Effector memory CD4-positive, alpha-beta T cell (primary cell): ENCODE measurements around the gene PRR30.
"Not testable (repeated sequence)": the region's sequence is repeated elsewhere in the genome, so short reads cannot be mapped to it uniquely, and the experiment has no call there.

Experiments
- DNase-seq, 3 donors: peaks; one replicate each; pipeline ENCODE4 v3.0.0-alpha.2; 2020
- H3K27ac ChIP-seq: 2 replicates; pipeline ENCODE4 v1.7.0; 2013; ENCODE audit warnings: mild to moderate bottlenecking, low read length, moderate library complexity; ENCODE audit not compliant: insufficient read depth, poor library complexity, severe bottlenecking
- H3K27me3 ChIP-seq: replicated peaks from 2 replicates; pipeline ENCODE4 v1.7.0; 2013; ENCODE audit warnings: mild to moderate bottlenecking, low read length; ENCODE audit not compliant: insufficient read depth, control insufficient read depth, poor library complexity, severe bottlenecking
- H3K36me3 ChIP-seq: 2 replicates; pipeline ENCODE4 v1.7.0; 2013; ENCODE audit warnings: mild to moderate bottlenecking, low read length, moderate library complexity; ENCODE audit not compliant: control insufficient read depth, insufficient read depth
- H3K4me1 ChIP-seq: 2 replicates; pipeline ENCODE4 v1.7.0; 2013; ENCODE audit warnings: low read length, mild to moderate bottlenecking; ENCODE audit not compliant: control insufficient read depth, insufficient read depth, poor library complexity, severe bottlenecking
- H3K4me3 ChIP-seq: 2 replicates; pipeline ENCODE4 v1.7.0; 2013; ENCODE audit warnings: low read length, low read depth, mild to moderate bottlenecking; ENCODE audit not compliant: insufficient read depth, poor library complexity, severe bottlenecking
- H3K9me3 ChIP-seq: 2 replicates; pipeline ENCODE4 v1.7.0; 2013; ENCODE audit warnings: mild to moderate bottlenecking, low read length, moderate library complexity; ENCODE audit not compliant: control insufficient read depth
- total RNA-seq, 3 donors: gene quantifications; one replicate each; lab custom pipeline; 2026; lab: John Stamatoyannopoulos, UW

PRR30 gene
- 0 reads per million in 3 donors for total RNA-seq

- H3K9me3 ChIP-seq: no peaks in the 10 kb centered on the region
- no peak within 1 kb of the TSS for H3K4me3 ChIP-seq
- no peaks in the 10 kb centered on the region for H3K27me3 ChIP-seq
- H3K4me1 ChIP-seq: no peaks in the 10 kb centered on the region
- no peak within 1 kb of the TSS for H3K27ac ChIP-seq
- H3K36me3 ChIP-seq: no peaks in the 10 kb centered on the region
- DNase-seq: no peak
These were observed at the start of gene PRR30 for GRCh38 chr2:27139310-27139709. Gene PRR30 (minus strand): TSS chr2:27139410. CDS start chr2:27138329, 1,081 bp downstream.

- DNase-seq: no peak
- no peaks in the 10 kb centered on the region for H3K27me3 ChIP-seq
- H3K9me3 ChIP-seq: no peaks in the 10 kb centered on the region
- no peaks in the 10 kb centered on the region for H3K4me1 ChIP-seq
- no peak overlapping the region for H3K4me3 ChIP-seq
- H3K36me3 ChIP-seq: no peaks in the 10 kb centered on the region
- no peak overlapping the region for H3K27ac ChIP-seq
These were observed 47.6 kb upstream of the PRR30 start for GRCh38 chr2:27186613-27187345.

GRCh38 chr2:27185331-27186026, 46.3 kb upstream of the PRR30 start:
- no peak overlapping the region for H3K4me3 ChIP-seq
- no peaks in the 10 kb centered on the region for H3K36me3 ChIP-seq
- no peak for DNase-seq
- no peaks in the 10 kb centered on the region for H3K27me3 ChIP-seq
- no peaks in the 10 kb centered on the region for H3K4me1 ChIP-seq
- no peak overlapping the region for H3K27ac ChIP-seq
- H3K9me3 ChIP-seq: no peaks in the 10 kb centered on the region

GRCh38 chr2:27184115-27184514, 44.9 kb upstream of the PRR30 start:
- Histone ChIP-seq H3K27me3 (no peaks in the 10 kb centered on the region), H3K4me1 (no peaks in the 10 kb centered on the region), H3K9me3 (no peaks in the 10 kb centered on the region), H3K4me3 (no peak overlapping the region), H3K27ac (no peak overlapping the region), H3K36me3 (no peaks in the 10 kb centered on the region)
- no peak for DNase-seq

- no peak for DNase-seq
- Histone ChIP-seq H3K4me1 (no peaks in the 10 kb centered on the region), H3K9me3 (no peaks in the 10 kb centered on the region), H3K27me3 (no peaks in the 10 kb centered on the region), H3K27ac (no peak overlapping the region), H3K4me3 (no peak overlapping the region), H3K36me3 (no peaks in the 10 kb centered on the region)
These were observed 43.1 kb upstream of the PRR30 start for GRCh38 chr2:27182346-27182745.

- no peak overlapping the region for H3K4me3 ChIP-seq
- H3K4me1 ChIP-seq: no peaks in the 10 kb centered on the region
These were observed 40.3 kb upstream of the PRR30 start for GRCh38 chr2:27179344-27180000.

GRCh38 chr2:27178469-27178868, 39.3 kb upstream of the PRR30 start:
- no peak overlapping the region for H3K4me3 ChIP-seq
- H3K27ac ChIP-seq: no peak overlapping the region
- no peaks in the 10 kb centered on the region for H3K27me3 ChIP-seq
- H3K9me3 ChIP-seq: no peaks in the 10 kb centered on the region
- H3K4me1 ChIP-seq: no peaks in the 10 kb centered on the region
- H3K36me3 ChIP-seq: no peaks in the 10 kb centered on the region
- no peak for DNase-seq

More at GRCh38 chr2:27179344-27180000, 40.3 kb upstream of the PRR30 start:
- Histone ChIP-seq H3K27ac (no peak overlapping the region), H3K27me3 (no peaks in the 10 kb centered on the region), H3K9me3 (no peaks in the 10 kb centered on the region), H3K36me3 (no peaks in the 10 kb centered on the region)
- DNase-seq: no peak

- Histone ChIP-seq H3K9me3 (no peaks in the 10 kb centered on the region), H3K4me1 (no peaks in the 10 kb centered on the region), H3K4me3 (no peak overlapping the region), H3K27me3 (no peaks in the 10 kb centered on the region), H3K27ac (no peak overlapping the region), H3K36me3 (no peaks in the 10 kb centered on the region)
- DNase-seq: no peak
These were observed 38.5 kb upstream of the PRR30 start for GRCh38 chr2:27177441-27178351.

- H3K27ac ChIP-seq, H3K27me3 ChIP-seq, DNase-seq, H3K36me3 ChIP-seq, H3K4me1 ChIP-seq, H3K4me3 ChIP-seq, H3K9me3 ChIP-seq: not testable (repeated sequence)
These were observed 36.6 kb upstream of the PRR30 start for GRCh38 chr2:27175781-27176180.
